A549 (cell line): ENCODE data around the gene IFT25.

ENCODE experiments used
- CEBPB ChIP-seq, 2 experiments: fragments of >200 bp in 1 of 2; sonication (Bioruptor Twin) in 1 of 2; formaldehyde crosslinking in 1 of 2; IDR thresholded peaks; 2 replicates each; pipeline ENCODE4 v1.6.1; 2012 to 2016
- MYC ChIP-seq: IDR thresholded peaks from 2 replicates; pipeline ENCODE4 v1.6.1; 2012; ENCODE audit warnings: mild to moderate bottlenecking, inconsistent platforms, low read length, improper control_type of control experiment, borderline replicate concordance
- RFX5 ChIP-seq: fragments of 450-650 bp; IDR thresholded peaks from 2 replicates; pipeline ENCODE4 v1.7.1; 2014; ENCODE audit warnings: antibody characterized with exemption, mild to moderate bottlenecking, moderate library complexity

DNA sequence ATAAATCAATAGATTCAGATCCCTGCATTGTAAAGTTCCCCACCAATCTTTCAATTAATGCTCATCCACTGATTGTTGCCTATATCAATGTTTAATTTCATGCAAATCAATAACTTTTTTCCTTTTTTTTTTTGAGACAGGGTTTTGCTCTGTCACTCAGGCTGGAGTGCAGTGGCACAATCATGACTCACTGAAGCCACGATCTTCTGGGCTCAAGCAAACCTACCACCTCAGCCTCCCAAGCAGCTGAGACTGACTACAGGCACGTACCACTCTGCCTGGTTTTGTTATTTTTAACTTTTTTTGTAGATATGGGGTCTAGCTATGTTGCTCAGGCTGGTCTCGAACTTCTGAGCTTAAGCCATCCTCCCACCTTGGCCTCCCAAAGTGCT, 25.8 kb downstream of the IFT25 start:
- TF ChIP-seq RFX5 (no peak), CEBPB (IDR thresholded peaks at IDR 0.05) (no peak), MYC (no peak)
